ENCODE measurements around the gene ATG4C.

DNA sequence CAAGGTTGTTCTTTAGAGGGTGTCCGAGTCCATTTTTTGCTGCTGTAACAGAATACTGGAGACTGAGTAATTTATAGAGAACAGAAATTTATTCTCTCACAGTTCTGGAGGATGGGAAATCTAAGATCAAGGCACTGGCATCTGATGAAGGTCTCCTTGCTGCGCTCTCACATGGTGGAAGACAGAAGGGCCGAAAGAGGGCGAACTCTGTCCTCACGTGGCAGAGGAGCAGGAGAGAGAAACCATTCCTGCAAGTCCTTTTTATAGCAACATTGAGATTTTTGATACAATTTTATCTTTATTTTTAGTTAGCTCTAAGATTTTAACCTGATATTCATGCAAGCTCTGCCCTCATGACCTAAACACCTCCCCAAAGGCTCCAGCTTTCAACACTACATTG lies 48.3 kb downstream of the ATG4C start:
- no peak for TF ChIP-seq CTCF (IDR thresholded peaks at IDR 0.05)
- TF ChIP-seq POLR2A (IDR thresholded peaks at IDR 0.05): no peak

All from adrenal gland (tissue), 5 donors.